HG03432 (cell line): ENCODE results near the gene DMXL2.
"Not testable (repeated sequence)": the region's sequence is repeated elsewhere in the genome, so short reads cannot be mapped to it uniquely, and the experiment has no call there.

Source experiments
- ATAC-seq: cut with Tn5 transposase; IDR thresholded peaks from one replicate; pipeline ENCODE4 v1.9.1; 2021; ENCODE audit warnings: mild to moderate bottlenecking, moderate library complexity; ENCODE audit not compliant: unreplicated experiment

Gene DMXL2

GRCh38 chr15:51623386-51623938 lies 891 bp upstream of the DMXL2 start:
- no peak for ATAC-seq

- peak; percentile 53 for ATAC-seq
Measured at GRCh38 chr15:51621936-51622603, 501 bp downstream of the DMXL2 start.

GRCh38 chr15:51621155-51621765 lies 1.3 kb downstream of the DMXL2 start:
- ATAC-seq: no peak

GRCh38 chr15:51620641-51621040 lies 1.9 kb downstream of the DMXL2 start:
- ATAC-seq: no peak

- no peak for ATAC-seq
Measured at GRCh38 chr15:51620122-51620521, 2.4 kb downstream of the DMXL2 start.

- no peak for ATAC-seq
Measured at GRCh38 chr15:51619331-51620035, 3.1 kb downstream of the DMXL2 start.

GRCh38 chr15:51617886-51618285 lies 4.7 kb downstream of the DMXL2 start:
- no peak for ATAC-seq

GRCh38 chr15:51613951-51614350 lies 8.6 kb downstream of the DMXL2 start:
- no peak for ATAC-seq

- ATAC-seq: not testable (repeated sequence)
Measured at GRCh38 chr15:51612669-51613068, 9.9 kb downstream of the DMXL2 start.

GRCh38 chr15:51603462-51603948 lies 19.1 kb downstream of the DMXL2 start:
- ATAC-seq: not testable (repeated sequence)

GRCh38 chr15:51603002-51603401 lies 19.6 kb downstream of the DMXL2 start:
- no peak for ATAC-seq

GRCh38 chr15:51602484-51602883 lies 20.1 kb downstream of the DMXL2 start:
- no peak for ATAC-seq

- ATAC-seq: no peak
Measured at GRCh38 chr15:51601801-51602200, 20.8 kb downstream of the DMXL2 start.

GRCh38 chr15:51600114-51600513 lies 22.5 kb downstream of the DMXL2 start:
- peak; percentile 57 for ATAC-seq

- ATAC-seq: no peak
Measured at GRCh38 chr15:51589881-51590568, 32.5 kb downstream of the DMXL2 start.

GRCh38 chr15:51588966-51589365 lies 33.6 kb downstream of the DMXL2 start:
- ATAC-seq: no peak

GRCh38 chr15:51585986-51586385 lies 36.6 kb downstream of the DMXL2 start:
- no peak for ATAC-seq

- no peak for ATAC-seq
Measured at GRCh38 chr15:51580982-51581381, 41.6 kb downstream of the DMXL2 start.

GRCh38 chr15:51580385-51580784 lies 42.2 kb downstream of the DMXL2 start:
- no peak for ATAC-seq

GRCh38 chr15:51579012-51579411 lies 43.6 kb downstream of the DMXL2 start:
- no peak for ATAC-seq
